ENCODE results near the gene SMIM22. TPM values are rescaled to one million over a fixed set of nuclear protein-coding genes. Genes with fewer than 3 reads are reported as not detected.

Gene SMIM22
- total RNA-seq, 1 donor from 2014 or later = not detected

GRCh38 chr16:4831616-4832015 lies 36.4 kb downstream of the SMIM22 start:
- H3K4me1 ChIP-seq = no peaks in the 10 kb centered on the region
- intact Hi-C loops (cut with DNase I) = no loop called here
- H3K36me3 ChIP-seq = peaks cover 0 to 65% of the 10 kb centered on the region in 2 donors
- no peak overlapping the region for H3K27ac ChIP-seq
- no peak overlapping the region for H3K4me3 ChIP-seq
- H3K9me3 ChIP-seq = no peaks in the 10 kb centered on the region
- TF ChIP-seq POLR2AphosphoS5 (IDR thresholded peaks at IDR 0.05; ENCODE audit: insufficient read depth in 1 of 2, low read depth in 1 of 2) (no peak), CTCF (IDR thresholded peaks at IDR 0.05) (no peak), POLR2A (IDR thresholded peaks at IDR 0.05) (no peak)
- H3K27me3 ChIP-seq = no peaks in the 10 kb centered on the region
- DNase-seq (ENCODE audit: extremely low spot score in 2 of 2) = no peak

GRCh38 chr16:4832698-4833343 lies 37.7 kb downstream of the SMIM22 start:
- DNase-seq (ENCODE audit: extremely low spot score in 2 of 2) = no peak
- Histone ChIP-seq H3K9me3 (no peaks in the 10 kb centered on the region), H3K4me1 (no peaks in the 10 kb centered on the region), H3K4me3 (no peak overlapping the region), H3K36me3 (peaks cover 0 to 58% of the 10 kb centered on the region in 2 donors), H3K27me3 (no peaks in the 10 kb centered on the region), H3K27ac (no peak overlapping the region)
- intact Hi-C loops (cut with DNase I) = no loop called here
- TF ChIP-seq CTCF (IDR thresholded peaks at IDR 0.05) = no peak
- TF ChIP-seq POLR2AphosphoS5 (IDR thresholded peaks at IDR 0.05; ENCODE audit: insufficient read depth in 1 of 2, low read depth in 1 of 2) = no peak
- TF ChIP-seq POLR2A (IDR thresholded peaks at IDR 0.05) = no peak

GRCh38 chr16:4833584-4833983 lies 38.4 kb downstream of the SMIM22 start:
- Histone ChIP-seq H3K36me3 (peaks cover 0 to 52% of the 10 kb centered on the region in 2 donors), H3K27me3 (no peaks in the 10 kb centered on the region), H3K4me3 (no peak overlapping the region), H3K4me1 (no peaks in the 10 kb centered on the region), H3K27ac (no peak overlapping the region), H3K9me3 (no peaks in the 10 kb centered on the region)
- no peak for TF ChIP-seq POLR2A (IDR thresholded peaks at IDR 0.05)
- TF ChIP-seq CTCF (IDR thresholded peaks at IDR 0.05) = no peak
- TF ChIP-seq POLR2AphosphoS5 (IDR thresholded peaks at IDR 0.05; ENCODE audit: insufficient read depth in 1 of 2, low read depth in 1 of 2) = no peak
- intact Hi-C loops (cut with DNase I) = no loop called here
- no peak for DNase-seq (ENCODE audit: extremely low spot score in 2 of 2)

GRCh38 chr16:4836727-4837126 lies 41.6 kb downstream of the SMIM22 start:
- H3K4me1 ChIP-seq = no peaks in the 10 kb centered on the region
- H3K27ac ChIP-seq = no peak overlapping the region
- intact Hi-C loops (cut with DNase I) = no loop called here
- H3K36me3 ChIP-seq = peaks cover 0 to 50% of the 10 kb centered on the region in 2 donors
- no peak for DNase-seq (ENCODE audit: extremely low spot score in 2 of 2)
- TF ChIP-seq POLR2A (IDR thresholded peaks at IDR 0.05) (no peak), CTCF (IDR thresholded peaks at IDR 0.05) (no peak), POLR2AphosphoS5 (IDR thresholded peaks at IDR 0.05; ENCODE audit: insufficient read depth in 1 of 2, low read depth in 1 of 2) (no peak)
- H3K9me3 ChIP-seq = no peaks in the 10 kb centered on the region
- H3K4me3 ChIP-seq = no peak overlapping the region
- no peaks in the 10 kb centered on the region for H3K27me3 ChIP-seq

- no peak overlapping the region for H3K27ac ChIP-seq
- intact Hi-C loops (cut with DNase I) = no loop called here
- H3K4me1 ChIP-seq = no peaks in the 10 kb centered on the region
- no peaks in the 10 kb centered on the region for H3K27me3 ChIP-seq
- DNase-seq (ENCODE audit: extremely low spot score in 2 of 2) = no peak
- TF ChIP-seq POLR2AphosphoS5 (IDR thresholded peaks at IDR 0.05; ENCODE audit: insufficient read depth in 1 of 2, low read depth in 1 of 2) (no peak), POLR2A (IDR thresholded peaks at IDR 0.05) (no peak), CTCF (IDR thresholded peaks at IDR 0.05) (no peak)
- H3K9me3 ChIP-seq = no peaks in the 10 kb centered on the region
- no peak overlapping the region for H3K4me3 ChIP-seq
- peaks cover 0 to 54% of the 10 kb centered on the region in 2 donors for H3K36me3 ChIP-seq
Measured at GRCh38 chr16:4837733-4838501, 42.7 kb downstream of the SMIM22 start.

All from vagina (tissue), 2 donors.